Vagina (tissue), 2 donors: ENCODE results near the gene IL6R. TPM values are rescaled to one million over a fixed set of nuclear protein-coding genes. Genes with fewer than 3 reads are reported as not detected.

Experiments used
- DNase-seq, 2 donors: peaks; one replicate each; pipeline ENCODE4 v3.0.0-alpha.2; 2017; ENCODE audit errors: extremely low spot score in 2 of 2
- H3K27ac ChIP-seq: fragments of 200-600 bp; sonication (generic); one replicate; pipeline ENCODE4 v1.5.1; 2019
- H3K27me3 ChIP-seq: fragments of 200-600 bp; sonication (generic); one replicate; pipeline ENCODE4 v1.5.1; 2019
- H3K36me3 ChIP-seq, 2 donors: fragments of 200-600 bp; sonication (generic); one replicate each; pipeline ENCODE4 v1.5.1; 2017 to 2019
- H3K4me1 ChIP-seq: fragments of 200-600 bp; sonication (generic); one replicate; pipeline ENCODE4 v1.5.1; 2019
- H3K4me3 ChIP-seq, 2 donors: fragments of 200-600 bp; sonication (generic); 1 replicate in 1 of 2; 2 replicates in 1 of 2; pipeline ENCODE4 v1.5.1; 2016 to 2019
- H3K9me3 ChIP-seq: fragments of 200-600 bp; sonication (generic); one replicate; pipeline ENCODE4 v1.5.1; 2019
- CTCF ChIP-seq, 3 experiments: fragments of 450-650 bp in 2 of 3; fragments of 200-600 bp in 1 of 3; sonication (generic) in 1 of 3; IDR thresholded peaks; one replicate each; pipeline ENCODE4 v1.5.1; 2017 to 2019; ENCODE audit warnings: antibody characterized with exemption in 3 of 3, mild to moderate bottlenecking in 2 of 3, moderate library complexity in 2 of 3
- POLR2A ChIP-seq, 2 donors: fragments of 450-650 bp; IDR thresholded peaks; one replicate each; pipeline ENCODE4 v1.6.1; 2017; ENCODE audit warnings: antibody characterized with exemption in 2 of 2, mild to moderate bottlenecking in 2 of 2, moderate library complexity in 2 of 2
- POLR2AphosphoS5 ChIP-seq, 2 donors: sonication (generic); formaldehyde crosslinking; IDR thresholded peaks; one replicate each; pipeline ENCODE4 v1.9.0; 2017; ENCODE audit warnings: antibody characterized with exemption in 2 of 2, mild to moderate bottlenecking in 2 of 2, low read depth in 1 of 2; ENCODE audit not compliant: insufficient read depth in 1 of 2
- intact Hi-C: fragments of 100-400 bp; cut with DNase I; formaldehyde crosslinking; loops from one replicate; pipeline ENCODE4 v1.15.1; 2023
- total RNA-seq: library from RNA; depleted of rRNA; stranded (reverse); fragments of >200 nt; gene quantifications from one replicate; pipeline ENCODE4 v1.2.3, GENCODE V29; 2016

The IL6R gene
- total RNA-seq, 1 donor from 2014 or later: 50.8 TPM

- peaks cover 16% of the 10 kb centered on the region for H3K4me1 ChIP-seq
- peak overlapping the region in 1 of 2 donors; percentile 40 for H3K4me3 ChIP-seq
- no peaks in the 10 kb centered on the region for H3K9me3 ChIP-seq
- DNase-seq: no peak
- intact Hi-C loops: no loop called here
- no peak for TF ChIP-seq CTCF (IDR thresholded peaks at IDR 0.05)
- no peak for TF ChIP-seq POLR2AphosphoS5 (IDR thresholded peaks at IDR 0.05; ENCODE audit: insufficient read depth in 1 of 2, low read depth in 1 of 2)
- no peak for TF ChIP-seq POLR2A (IDR thresholded peaks at IDR 0.05)
- H3K36me3 ChIP-seq: no peaks in the 10 kb centered on the region
- peaks cover 15% of the 10 kb centered on the region for H3K27me3 ChIP-seq
- no peak overlapping the region for H3K27ac ChIP-seq
These were observed 94.3 kb downstream of the IL6R start for GRCh38 chr1:154499446-154499845.

- Histone ChIP-seq H3K4me1 (peaks cover 16% of the 10 kb centered on the region), H3K4me3 (peak overlapping the region; percentile 40 to 59), H3K27me3 (peaks cover 15% of the 10 kb centered on the region), H3K36me3 (no peaks in the 10 kb centered on the region), H3K9me3 (no peaks in the 10 kb centered on the region), H3K27ac (no peak overlapping the region)
- TF ChIP-seq CTCF (IDR thresholded peaks at IDR 0.05) (no peak), POLR2AphosphoS5 (IDR thresholded peaks at IDR 0.05; ENCODE audit: insufficient read depth in 1 of 2, low read depth in 1 of 2) (no peak), POLR2A (IDR thresholded peaks at IDR 0.05) (no peak)
- no peak for DNase-seq
- intact Hi-C loops: loop anchor here (5.0 kb wide), 1 partner anchor 1942 kb away; no protein-coding TSS in a partner anchor
These were observed 95.4 kb downstream of the IL6R start for GRCh38 chr1:154500533-154500932.

GRCh38 chr1:154501423-154502065 lies 96.4 kb downstream of the IL6R start:
- H3K4me1 ChIP-seq: peaks cover 16% of the 10 kb centered on the region
- no peak overlapping the region for H3K27ac ChIP-seq
- H3K36me3 ChIP-seq: no peaks in the 10 kb centered on the region
- H3K27me3 ChIP-seq: peaks cover 15% of the 10 kb centered on the region
- TF ChIP-seq POLR2A (IDR thresholded peaks at IDR 0.05) (no peak), CTCF (IDR thresholded peaks at IDR 0.05) (no peak), POLR2AphosphoS5 (IDR thresholded peaks at IDR 0.05; ENCODE audit: insufficient read depth in 1 of 2, low read depth in 1 of 2) (no peak)
- peak overlapping the region; percentile 40 to 59 for H3K4me3 ChIP-seq
- no peak for DNase-seq
- intact Hi-C loops: loop anchor here (5.0 kb wide), 1 partner anchor 1941 kb away; no protein-coding TSS in a partner anchor
- H3K9me3 ChIP-seq: no peaks in the 10 kb centered on the region

GRCh38 chr1:154502066-154502743 lies 97.1 kb downstream of the IL6R start, which contains the start of the genes SHE and TDRD10:
TSS of gene SHE (minus strand) at chr1:154502412. CDS start at chr1:154502026, 386 bp downstream.
TSS of gene TDRD10 (plus strand) at chr1:154502219. CDS start at chr1:154506904, 4,685 bp downstream.
- H3K4me3 ChIP-seq: peak within 1 kb of the TSS; percentile 40 to 59
- no peak within 1 kb of the TSS for H3K27ac ChIP-seq
- no peak for DNase-seq
- peak in 1 of 2 donors; percentile 2 for TF ChIP-seq POLR2AphosphoS5 (IDR thresholded peaks at IDR 0.05; ENCODE audit: insufficient read depth in 1 of 2, low read depth in 1 of 2)
- no peak for TF ChIP-seq CTCF (IDR thresholded peaks at IDR 0.05)
- TF ChIP-seq POLR2A (IDR thresholded peaks at IDR 0.05): no peak
- H3K36me3 ChIP-seq: no peaks in the 10 kb centered on the region
- H3K27me3 ChIP-seq: peaks cover 15% of the 10 kb centered on the region
- H3K4me1 ChIP-seq: peaks cover 16% of the 10 kb centered on the region
- no peaks in the 10 kb centered on the region for H3K9me3 ChIP-seq
- intact Hi-C loops: loop anchor here (5.0 kb wide), 1 partner anchor 1940 kb away; no protein-coding TSS in a partner anchor
